ENCODE results near the gene SLC13A4.
A peak's percentile ranks its signal among the peaks of the same experiment; 100 is the strongest.
"Not testable (repeated sequence)": the region's sequence is repeated elsewhere in the genome, so short reads cannot be mapped to it uniquely, and the experiment has no call there.

SLC13A4 gene

DNA sequence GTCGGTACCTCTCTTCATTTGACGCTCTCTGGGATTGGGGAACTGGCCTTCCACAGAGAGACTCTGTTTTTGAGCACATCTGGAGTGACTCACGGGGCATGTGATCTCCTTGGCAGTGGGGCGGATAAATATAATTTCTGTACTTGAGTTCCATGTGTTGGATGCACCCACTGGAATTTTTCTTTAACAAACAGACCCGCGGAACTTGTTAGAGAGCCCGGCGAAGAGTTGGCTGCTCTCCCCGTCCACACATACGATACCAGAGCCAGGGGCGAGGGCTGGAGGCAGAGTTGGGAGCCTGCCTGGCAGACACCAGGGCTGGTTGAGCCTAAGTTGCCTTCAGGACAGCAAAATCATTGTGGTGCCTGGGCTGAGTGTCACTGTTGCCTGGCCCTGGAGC lies 20.8 kb upstream of the SLC13A4 start, which contains the start of gene FAM180A:
TSS of gene FAM180A (minus strand) at position 44 of the 400 bp plus-strand sequence. CDS start 233 bp downstream, outside the sequence.
- no peak for DNase-seq

DNA sequence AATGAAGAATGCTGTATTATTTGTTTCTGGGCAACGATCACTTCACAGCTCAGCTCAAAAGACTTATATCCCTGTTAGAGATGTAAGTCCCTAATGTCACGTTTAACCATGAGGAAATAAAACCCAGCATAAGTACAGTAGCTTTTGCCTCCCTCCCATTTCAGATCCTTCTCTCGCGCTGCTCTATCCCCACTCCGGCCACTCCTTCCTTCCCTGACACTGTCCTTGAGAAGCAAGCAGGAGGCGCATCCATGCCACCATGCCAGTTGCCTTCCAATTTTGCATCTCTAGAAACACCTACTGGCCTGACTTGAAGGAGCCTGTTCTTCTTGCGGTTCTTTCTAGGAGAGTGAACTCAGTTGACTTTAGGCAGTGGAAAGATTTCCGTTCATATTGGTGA lies 19.4 kb upstream of the SLC13A4 start:
- no peak for DNase-seq

DNA sequence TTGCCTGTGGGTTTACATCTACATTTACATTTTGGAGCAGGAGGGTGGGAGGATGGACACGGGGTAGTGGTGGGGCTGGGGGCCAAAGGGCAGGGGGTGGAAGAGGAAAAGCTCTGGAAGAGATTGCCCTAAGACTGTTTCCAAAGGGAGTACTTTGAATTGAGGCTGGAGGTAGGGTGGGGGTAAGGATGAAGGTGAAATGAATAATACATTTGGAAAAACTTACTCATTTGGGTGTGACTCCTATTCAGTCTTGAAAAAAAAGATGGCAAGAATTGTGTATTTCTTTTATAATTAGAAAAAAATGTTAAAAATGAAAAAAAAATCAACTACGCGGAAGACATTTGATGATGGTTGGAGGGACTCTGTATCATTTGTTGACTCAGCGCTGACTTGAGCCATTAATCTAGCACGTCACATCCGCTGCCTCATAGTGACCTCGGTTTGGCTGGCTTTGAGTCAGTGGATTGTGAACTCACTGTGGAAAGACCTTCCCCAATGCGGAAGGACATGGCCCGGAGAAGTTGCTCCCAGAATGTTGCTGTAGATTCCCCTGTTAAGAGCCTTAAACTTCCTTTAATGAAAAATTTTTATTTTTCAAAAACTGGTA lies 17.8 kb upstream of the SLC13A4 start:
- DNase-seq: no peak

DNA sequence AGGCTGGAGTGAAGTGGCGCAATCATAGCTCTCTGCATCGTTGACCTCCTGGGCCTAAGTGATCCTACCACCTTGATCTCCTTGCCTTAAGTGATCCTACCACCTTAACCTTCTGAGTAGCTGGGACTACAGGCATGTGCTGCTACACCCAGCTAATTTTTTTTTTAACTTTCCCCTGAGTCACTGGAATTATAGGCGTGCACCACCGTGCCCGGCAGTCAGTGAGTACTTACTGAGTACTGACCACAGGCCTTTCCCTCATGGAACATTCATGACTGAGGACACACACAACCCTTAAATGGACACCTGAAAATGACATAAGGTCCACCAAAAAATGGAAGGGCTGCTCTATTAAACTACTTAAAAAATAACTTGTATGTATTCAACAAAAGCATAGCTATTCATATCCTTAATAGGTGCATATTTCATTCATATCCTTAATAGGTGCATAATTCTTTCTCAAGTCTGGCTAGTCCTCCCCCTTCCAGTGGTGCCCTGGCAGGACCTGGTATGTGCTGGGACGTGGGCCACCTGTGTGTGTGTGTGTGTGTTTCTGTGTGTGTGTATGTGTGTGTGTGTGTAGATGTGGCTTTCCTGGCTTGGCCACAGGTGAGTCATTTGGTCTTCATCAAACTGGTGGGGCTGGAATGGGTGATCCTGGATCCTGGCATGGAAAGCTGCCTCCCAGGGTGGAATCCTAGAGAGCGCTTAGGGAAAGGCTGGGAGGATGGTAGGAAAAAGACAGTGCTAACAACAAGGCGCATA lies 17.1 kb upstream of the SLC13A4 start:
- no peak for DNase-seq

DNA sequence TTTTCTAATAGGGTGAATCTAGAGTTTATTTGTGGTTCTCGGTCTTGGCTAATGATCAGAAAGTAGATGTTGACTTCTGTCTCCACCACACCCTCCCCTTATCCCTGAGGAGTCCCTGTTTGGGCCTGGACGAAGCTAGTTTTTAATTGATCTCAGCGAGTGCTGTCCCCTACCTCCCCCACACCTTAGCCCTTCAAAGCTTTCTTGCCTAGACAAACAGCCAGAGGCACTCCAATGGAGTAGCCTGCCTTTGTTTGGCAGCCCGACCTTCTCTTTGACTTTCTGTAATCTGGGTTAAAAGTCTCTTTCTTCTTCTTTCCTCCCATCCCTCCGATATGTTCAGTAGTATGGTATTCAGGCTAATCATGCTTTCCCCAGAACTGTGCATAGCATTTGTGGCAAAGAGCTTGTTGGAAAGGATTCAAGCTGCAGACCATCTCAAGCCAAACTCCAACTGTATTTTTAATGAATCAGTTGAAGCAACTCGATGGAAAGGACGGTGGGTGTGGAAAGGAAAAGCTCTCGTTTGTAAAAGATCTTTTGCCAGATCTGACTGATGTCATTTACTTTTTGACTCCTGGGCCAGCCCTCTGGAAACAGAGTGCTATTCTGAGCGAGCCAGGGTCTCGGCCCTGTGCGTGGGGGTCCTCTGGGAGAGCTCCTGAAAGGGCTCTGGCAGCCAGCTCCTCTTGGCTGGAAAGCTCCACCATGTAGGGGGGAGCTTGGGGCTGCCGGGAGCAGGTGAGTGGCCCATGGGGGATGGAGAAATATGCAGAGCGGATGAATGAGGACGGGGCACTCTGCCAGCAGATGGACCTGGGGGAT lies 16.1 kb upstream of the SLC13A4 start:
- DNase-seq: peak; percentile 9

DNA sequence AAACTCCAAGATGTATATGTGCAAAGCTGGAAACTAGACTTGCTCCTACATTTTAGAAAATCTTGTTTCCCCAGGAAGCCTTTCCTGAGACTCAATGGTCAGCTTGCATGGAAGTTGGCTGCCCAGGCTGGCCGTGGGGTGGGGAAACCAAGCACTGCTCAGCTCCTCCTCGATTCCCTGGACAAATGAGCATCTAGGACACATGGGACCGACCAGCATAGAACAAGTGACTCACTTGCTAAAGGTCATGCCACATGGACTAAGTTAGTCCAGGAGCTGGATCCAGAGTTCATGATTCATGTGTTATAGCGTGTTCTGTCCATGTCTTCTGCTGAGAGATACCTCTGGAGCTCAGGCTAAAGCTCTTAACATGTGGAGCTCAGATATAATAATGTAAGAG lies 14.4 kb upstream of the SLC13A4 start:
- no peak for DNase-seq

DNA sequence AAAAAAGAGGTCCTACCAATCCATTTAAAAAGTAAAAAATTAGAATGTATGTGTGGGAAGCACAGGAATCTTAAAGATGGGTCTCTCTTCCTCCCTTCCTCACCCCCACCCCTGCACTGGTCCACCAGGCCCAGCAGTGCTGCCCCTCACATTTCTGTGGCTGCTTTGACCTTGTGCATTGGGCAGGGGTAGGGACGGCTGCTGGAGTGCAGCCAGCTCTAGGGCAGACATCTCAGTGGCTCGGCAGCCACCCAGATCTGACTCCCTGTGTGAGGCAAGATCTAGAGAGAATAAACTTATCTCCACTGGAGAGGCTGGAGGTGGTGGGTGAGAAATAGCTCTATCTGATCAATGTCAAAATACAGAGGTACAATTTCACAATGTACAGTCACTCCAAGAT lies 13.9 kb upstream of the SLC13A4 start:
- no peak for DNase-seq

DNA sequence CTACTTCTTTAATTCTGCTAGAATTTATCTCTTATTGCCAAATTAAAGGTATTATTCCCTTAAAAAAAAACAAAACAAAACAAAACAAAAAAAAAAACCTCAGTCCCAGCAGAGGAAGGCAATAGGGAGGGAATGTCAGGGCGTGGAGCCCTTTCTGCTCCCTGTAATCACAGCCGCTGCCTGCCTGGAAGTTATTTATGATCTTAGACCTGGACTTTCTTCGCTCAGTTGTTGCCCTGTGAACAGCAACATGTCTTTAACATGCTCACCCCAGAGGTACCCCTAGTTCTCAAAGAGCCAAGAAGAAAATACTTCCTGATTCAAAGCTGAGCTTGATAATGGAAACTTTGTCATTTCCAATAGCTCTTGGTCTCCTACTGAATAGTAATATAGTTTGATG lies 12.9 kb upstream of the SLC13A4 start:
- no peak for DNase-seq

DNA sequence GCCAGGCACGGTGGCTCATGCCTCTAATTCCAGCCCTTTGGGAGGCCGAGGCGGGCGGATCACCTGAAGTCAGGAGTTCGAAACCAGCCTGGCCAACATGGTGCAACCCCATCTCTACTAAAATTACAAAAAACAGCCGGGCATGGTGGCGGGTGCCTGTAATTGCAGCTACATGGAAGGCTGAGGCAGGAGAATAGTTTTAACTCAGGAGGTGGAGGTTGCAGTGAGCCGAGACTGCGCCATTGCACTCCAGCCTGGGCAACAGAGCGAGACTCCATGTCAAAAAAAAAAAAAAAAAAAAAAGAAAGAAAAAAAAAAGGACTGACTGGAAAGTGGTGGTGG lies 9.3 kb upstream of the SLC13A4 start:
- DNase-seq: not testable (repeated sequence)

DNA sequence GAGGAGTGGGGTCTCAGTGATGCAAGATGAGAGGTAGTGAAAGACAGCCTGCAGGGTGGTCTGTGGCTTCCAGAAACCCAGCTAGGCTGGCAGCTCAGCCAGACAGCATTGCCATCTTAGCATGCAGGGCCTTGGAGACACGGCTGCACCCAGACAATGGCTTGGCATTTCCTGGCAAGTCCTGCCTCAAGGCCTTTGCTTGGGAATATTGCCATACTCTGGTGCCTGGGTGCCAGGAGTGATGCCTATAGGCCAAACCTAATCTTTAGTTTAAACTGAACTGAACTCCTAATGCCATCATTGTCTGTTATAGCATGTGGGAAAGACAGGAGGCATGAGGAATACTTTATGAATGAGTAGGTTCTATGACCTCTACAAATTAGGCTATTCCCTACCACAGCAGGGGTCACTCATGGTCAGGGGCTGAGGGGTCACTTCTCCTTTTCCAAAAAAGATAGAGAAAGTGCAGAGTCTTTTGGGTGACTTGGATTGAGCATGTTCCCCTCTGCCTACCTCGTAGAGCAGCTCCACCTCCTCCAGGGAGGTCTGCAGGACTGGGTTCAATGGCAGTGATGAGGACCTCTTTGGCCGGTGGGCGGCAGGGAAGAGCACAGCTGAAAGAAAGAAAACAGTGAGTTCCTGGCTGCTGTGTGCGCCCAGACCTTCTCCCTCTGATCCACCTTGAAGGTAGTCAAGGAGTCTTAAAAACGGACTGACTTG lies 8.8 kb upstream of the SLC13A4 start:
- DNase-seq: no peak

DNA sequence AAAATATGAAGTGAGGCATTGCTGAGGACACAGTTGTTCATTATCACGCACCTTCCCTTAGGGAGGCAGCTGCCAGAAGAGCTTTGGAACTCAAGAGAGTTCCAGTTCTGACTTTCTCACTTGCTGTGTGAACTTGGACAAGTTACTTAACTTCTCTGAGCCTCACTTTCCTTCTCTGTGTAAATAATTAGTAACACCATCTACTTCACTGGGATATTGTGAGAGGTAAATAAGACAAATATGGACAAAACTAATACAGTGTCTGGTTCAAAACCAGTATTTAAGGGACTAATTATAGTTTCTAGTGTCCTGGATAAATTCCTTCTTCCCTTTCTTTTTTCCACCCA lies 6.3 kb upstream of the SLC13A4 start:
- DNase-seq: no peak

DNA sequence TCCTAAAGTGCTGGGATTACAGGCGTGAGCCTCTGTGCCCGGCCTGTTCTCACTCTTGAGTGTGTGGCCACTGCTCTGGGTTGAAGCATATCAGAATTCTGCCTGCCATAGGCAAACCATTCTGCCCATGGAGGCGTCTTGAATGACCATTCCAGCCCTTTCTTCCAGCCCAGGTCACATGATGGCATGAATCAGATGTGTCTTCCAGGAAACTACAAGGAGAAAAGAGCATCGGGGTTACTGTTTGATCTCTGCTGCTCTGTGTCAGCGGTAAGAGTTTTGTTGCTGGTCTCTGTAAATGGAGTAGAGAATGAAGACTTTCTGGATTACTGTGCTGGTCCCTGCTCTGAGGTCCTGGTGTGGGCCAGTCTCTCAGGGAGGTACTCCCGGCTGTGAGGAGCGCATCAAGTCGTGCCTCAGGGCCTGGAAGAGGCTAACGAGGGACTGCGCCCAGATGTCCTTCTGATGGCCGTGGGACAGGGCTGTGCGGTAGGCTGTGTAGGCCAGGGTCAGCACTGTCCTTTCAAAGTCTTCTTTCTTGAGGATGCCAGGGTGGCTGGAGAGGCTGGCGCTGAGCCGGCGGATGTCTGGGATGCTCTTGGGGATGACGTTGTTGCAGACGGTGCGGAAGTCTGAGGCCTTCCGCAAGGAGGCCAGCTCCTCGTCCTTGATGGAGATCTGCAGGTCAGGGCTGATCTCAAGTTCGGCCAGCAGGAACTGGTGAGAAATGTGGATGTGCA lies 5.8 kb upstream of the SLC13A4 start:
- no peak for DNase-seq

DNA sequence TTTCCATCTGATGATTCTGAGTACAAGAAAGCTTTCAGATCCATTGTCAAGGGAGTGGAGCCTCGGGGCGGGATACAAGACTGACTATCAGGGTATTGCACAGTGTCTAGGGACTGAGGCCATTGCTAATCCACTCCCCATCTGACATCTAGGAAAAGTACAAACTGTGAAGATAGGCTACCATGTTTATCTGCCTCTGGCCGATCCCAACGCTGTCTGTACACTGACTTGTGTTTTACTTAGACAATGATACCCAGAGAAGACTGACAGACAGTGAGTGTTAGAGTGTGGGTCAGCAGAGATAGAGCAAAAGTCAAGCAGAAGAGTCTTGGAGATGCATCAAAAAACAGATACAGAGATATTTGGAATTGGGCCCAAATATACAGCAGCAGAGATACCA lies 3.1 kb upstream of the SLC13A4 start:
- DNase-seq: no peak

DNA sequence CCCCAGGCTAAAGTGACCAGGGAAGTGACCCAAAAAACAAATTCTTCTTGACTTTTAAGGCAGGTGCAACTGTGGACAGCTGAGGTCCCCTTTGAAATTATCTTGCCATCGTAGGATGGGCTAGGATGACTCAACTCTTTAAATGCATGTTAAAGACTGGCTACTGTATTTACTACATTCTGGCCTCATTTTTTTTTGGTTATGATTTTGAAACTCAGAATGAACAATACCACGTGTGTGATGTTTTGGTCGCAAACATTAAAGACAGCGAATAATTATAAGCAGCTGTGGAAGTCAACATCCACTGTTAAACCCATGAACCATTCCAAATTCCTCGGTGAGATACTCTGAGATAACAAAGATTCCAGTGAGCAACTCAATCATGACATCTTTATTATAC lies 1.2 kb upstream of the SLC13A4 start:
- no peak for DNase-seq

DNA sequence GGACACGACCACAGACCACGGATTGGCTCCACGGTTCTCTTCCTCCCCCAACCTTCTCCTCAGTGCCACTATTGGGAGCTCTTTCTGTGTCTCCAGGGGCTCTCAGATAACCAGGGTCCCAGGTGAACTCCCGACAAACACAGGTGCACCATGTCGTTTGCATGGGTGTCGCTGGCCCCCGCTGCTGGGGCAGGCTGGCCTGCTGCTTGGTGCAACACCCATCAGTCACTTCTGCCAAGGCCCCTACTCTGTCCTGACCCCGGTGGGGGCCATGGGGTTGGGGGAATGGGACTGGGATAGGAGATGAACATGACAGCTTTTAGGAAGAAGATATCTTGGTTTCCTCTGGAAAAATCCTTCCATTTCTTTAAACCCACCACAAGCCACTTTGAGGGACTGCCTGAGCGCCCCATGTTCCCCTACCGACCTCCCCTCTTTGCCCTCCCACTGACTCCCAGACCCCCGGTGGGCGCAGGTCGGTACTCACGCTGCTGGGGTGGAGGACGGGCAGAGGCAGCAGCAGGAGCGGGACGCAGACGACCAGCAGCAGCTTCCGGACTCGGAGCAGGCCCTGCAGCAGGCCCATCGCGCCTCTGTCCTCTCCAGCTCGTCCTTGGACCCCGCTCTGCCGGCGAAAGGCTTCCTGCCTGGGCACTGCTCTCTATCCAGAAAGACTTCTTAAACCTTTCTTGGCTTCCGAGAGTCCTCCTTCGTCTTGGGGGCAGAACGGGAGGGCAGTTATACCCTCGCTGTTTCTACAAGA lies 894 bp downstream of the SLC13A4 start:
- DNase-seq: no peak

DNA sequence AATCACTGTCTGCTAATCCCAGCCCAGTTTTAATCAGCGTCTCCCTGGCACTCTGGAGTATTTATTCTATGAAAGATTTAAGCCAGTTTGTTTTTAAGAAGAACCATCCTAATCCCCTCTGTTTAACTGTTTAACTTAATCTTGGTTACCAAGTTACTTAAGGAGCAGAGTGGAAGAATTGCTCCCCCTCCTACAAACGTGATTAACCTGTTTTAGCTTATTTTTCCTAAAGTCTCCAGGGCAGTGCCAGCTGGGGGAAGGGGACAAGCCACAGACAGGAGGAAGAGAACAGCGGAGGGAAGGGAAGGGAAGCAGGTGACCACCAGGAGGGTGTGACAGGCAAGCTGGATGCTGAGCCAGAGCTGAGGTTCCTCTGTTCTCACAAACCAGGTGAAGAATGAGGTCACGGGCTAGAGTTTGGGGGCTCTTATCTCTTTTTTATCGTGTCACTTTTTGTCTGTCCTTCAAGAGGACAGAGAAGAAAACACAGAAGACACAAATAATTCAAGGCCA lies 1.7 kb downstream of the SLC13A4 start:
- no peak for DNase-seq

DNA sequence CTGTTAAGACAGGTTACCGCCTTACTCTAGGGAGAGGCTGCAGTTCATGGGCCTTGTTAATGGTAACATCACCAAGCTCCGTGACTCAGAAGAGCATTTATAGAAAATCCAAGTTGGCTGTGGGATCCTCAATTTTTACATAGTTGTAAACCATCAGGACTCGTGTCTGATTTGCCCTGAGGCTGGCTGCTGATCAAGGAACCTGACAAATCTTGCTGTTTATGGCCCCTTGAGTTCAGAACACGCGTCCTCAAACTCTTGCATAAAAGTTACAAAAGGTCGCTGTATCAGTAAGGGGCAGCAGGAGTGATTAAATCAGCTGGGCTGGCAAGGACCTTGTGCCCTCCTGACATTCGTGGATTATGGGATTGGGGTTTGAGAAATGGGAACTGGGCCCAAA lies 4.6 kb downstream of the SLC13A4 start:
- no peak for DNase-seq

DNA sequence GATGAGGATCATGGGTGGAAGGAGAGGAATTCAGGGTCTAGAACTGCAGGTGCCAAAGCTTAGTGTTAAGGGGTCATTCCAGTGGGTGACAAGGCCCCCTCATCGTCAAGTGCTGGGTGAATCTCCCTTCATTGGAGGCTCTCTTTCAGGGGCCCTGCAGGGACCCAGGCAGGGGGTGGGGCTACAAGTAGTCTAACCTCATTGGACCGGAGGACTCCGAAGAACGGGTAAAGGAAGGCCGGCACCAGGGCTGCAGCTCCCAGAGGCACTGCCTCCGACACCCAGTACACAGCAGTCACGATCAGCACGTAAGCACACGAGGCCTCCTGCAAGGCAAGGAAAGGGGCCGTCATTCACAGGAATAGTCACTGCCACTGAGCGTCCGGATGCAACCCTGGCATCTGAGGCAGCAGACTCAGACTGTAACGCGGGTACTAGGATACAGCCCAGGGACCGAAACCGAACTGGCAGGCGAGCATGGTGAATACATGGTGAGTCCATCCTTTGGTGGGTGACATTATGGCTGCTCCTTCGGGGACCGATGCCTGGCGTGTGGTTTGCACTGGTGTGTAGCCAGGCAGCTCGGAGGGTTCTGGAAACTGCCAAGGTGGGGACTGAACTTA lies 6.7 kb downstream of the SLC13A4 start:
- no peak for DNase-seq

DNA sequence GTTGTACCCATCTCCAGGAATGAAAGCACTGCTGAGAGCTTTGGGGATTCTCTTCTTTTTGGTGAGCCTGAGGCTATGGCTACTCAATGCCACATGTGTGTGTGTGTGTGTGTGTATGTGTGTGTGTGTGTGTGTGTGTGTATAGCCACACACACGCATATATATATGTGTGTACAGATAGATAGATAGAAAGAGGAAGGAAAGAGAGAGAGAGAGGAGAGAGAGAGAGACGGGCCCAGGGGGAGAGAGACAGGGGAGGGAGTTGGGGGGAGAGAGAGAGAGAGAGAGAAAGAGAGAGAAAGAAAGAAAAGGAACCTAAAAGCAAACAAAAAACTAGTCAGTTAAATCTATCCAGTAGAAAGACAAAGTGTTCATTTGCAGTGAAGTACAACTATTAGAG lies 8.3 kb downstream of the SLC13A4 start:
- no peak for DNase-seq

DNA sequence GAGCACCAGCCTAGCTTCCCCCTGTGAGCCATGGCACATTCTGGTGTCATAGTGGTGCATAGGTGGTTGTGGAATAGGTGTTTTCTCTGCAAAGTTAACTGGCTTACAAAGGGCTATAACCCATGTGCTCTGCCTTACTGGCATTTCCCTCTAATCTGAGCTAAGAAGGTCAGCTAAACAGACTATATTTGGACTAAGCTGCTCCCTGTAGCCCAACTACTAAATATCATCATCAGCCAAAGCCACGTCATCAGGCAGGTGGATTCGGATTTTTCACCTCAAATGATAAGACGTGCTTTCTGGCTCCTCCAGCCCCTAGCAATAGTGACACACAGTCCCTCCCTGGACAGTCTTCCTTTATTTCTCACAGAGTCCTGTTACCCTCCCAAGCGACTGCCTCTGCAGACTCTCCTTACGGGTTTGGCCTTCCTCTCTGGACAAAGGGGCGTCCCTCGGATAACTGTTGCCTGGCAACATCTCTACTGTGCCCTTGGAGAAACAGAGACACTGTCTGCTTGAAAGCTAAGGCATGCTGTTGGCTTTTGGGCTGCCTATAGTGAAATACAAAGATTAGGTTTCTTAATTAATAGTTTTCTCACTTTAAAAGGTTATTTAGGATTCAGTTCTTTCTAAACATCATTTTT lies 9.1 kb downstream of the SLC13A4 start:
- no peak for DNase-seq

DNA sequence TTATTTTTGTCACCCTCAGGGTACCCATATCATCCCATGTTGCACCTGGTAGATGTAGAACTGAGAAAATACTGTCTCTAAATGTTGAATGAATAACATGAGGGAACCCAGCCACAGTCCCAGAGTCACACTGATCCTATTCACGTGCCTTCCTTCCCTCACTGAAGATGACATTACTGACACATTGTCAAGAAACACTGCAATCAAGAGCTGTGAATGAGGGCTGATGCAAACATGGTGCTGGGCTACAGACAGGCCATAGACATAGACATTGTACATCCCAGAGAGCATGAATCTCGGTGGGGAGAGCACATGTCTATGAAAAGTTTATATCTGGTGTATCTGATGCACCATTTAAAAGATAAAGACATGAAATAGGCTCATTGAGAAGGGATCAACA lies 9.8 kb downstream of the SLC13A4 start:
- DNase-seq: no peak

All from NCI-H2107 (cell line).